Hematopoietic multipotent progenitor cell (in vitro differentiated cells): ENCODE data around the gene GPC5. TPM values are rescaled to one million over a fixed set of nuclear protein-coding genes. Genes with fewer than 3 reads are reported as not detected.
"Not testable (repeated sequence)": the region's sequence is repeated elsewhere in the genome, so short reads cannot be mapped to it uniquely, and the experiment has no call there.

ENCODE experiments used
- DNase-seq, 3 donors: peaks; one replicate each; pipeline ENCODE4 v3.0.0-alpha.2; 2011 to 2015; ENCODE audit warnings: low read depth in 2 of 3, low spot score in 2 of 3
- total RNA-seq: library from RNA; depleted of rRNA; stranded (reverse); fragments of >200 nt; gene quantifications from one replicate; pipeline ENCODE4 v1.2.3, GENCODE V29; 2012

The GPC5 gene
- total RNA-seq, 1 donor = 18.3 TPM

- DNase-seq = no peak
These were observed 29.6 kb upstream of the GPC5 start for GRCh38 chr13:91368676-91369440.

DNA sequence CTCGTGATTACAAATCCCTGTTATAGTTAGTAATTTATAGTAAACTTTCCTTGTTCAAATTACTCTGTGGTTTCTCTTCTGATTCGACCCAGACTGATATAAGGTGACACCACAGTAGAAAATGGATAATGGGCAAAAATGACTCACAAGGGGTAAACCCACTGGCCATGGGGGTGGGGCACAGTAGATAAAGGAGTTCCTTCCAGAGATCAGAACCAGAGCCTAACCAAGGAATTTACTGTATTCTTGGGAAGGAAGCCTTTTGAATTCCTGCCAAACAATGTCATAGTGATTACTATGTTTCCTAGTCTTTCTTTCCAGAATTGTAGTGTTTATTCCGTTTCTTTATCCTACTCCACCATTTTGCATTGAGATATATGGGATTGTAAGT, 29.0 kb upstream of the GPC5 start:
- DNase-seq = no peak

DNA sequence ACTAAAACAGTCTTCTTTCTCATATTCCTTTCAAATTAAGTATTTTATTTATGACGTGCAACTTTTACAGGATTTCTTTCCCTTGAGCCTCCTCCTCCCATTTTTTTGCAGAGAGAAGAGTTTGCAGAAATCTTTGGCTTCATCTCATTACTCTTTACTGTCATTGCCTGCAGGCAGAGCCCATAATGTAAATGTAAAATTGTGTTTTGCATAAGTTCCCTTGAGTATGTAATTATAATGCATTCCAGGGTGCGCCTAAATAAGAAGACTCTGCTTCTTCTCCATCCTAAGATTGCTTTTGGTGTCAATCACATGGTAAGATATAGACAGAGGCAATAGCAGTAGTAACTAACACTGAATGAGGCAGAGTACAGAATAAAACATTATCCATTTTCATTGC, 27.9 kb upstream of the GPC5 start:
- no peak for DNase-seq

GRCh38 chr13:91372911-91373310, 25.5 kb upstream of the GPC5 start:
- no peak for DNase-seq

DNA sequence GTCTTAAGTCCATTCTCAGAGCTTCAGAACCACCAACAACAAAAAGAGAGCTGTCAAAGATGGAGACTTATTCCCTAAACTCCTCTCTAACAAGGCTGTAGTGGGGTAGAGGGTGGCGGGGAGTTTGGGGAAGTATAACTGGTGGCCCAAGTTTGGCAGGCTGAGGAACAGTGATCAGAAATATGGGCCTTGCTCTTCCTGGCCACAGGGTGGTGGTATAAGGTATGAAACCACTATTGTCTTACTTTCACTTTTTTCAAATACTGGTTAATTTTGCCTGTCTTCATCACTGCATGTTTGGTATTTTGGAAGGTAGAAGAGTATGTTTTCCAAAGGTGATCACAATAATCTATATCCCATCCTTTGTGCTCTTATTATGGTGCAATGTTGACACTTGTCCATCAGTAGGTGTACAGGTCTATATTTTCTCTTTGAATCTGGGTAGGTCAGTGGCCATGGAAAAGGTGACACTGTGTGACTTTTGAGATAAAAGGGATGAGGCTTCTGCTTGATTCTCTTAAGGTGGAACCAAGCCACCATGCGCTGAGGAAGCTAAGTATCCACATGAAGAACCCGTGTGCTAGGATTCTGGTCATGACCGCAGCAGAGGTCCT, 23.2 kb upstream of the GPC5 start:
- peak in 2 of 3 donors; percentile 54 to 77 for DNase-seq

GRCh38 chr13:91381371-91381770, 17.1 kb upstream of the GPC5 start:
- peak in 2 of 3 donors; percentile 43 to 75 for DNase-seq

DNA sequence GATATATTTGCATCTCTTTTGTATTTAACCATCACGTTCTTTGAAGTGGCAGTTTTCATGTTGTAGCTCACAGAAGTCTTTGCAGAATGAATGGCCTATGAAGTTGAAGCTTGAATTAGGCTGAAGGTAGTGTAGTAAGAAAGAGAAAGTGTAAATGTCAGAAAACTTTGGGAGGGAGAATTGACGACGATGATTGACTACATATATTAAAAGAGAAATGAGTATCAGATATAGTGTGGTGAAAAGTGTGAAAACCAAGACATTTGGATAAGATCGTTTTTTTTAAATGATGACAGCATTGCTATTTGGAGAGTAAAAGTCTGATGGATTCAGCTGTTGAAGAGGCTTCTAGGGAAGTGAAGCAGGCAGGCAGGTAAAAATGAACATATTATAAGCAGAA, 14.6 kb upstream of the GPC5 start:
- DNase-seq = no peak

- DNase-seq = no peak
These were observed 13.5 kb upstream of the GPC5 start for GRCh38 chr13:91384896-91385295.

DNA sequence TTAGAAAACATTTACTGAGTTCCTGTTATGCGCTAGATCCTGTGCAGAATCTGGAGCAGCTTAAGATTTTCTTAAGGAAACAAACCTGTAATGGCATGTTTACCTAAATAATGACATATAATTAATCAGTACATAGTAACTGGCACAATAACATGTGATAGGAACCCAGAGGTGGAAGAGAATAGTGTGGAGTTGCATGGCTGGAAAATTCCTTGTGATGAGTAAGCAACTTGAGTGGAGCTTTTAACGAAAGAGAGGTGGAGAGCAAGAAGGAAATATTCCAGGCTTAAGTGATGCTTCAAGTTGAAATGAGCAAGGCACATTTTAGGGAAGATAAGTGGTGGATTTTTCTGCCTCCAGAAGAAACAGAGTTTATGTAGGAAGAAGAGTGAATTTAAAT, 9.2 kb upstream of the GPC5 start:
- DNase-seq = no peak

GRCh38 chr13:91397595-91397994, 826 bp upstream of the GPC5 start:
- no peak for DNase-seq

DNA sequence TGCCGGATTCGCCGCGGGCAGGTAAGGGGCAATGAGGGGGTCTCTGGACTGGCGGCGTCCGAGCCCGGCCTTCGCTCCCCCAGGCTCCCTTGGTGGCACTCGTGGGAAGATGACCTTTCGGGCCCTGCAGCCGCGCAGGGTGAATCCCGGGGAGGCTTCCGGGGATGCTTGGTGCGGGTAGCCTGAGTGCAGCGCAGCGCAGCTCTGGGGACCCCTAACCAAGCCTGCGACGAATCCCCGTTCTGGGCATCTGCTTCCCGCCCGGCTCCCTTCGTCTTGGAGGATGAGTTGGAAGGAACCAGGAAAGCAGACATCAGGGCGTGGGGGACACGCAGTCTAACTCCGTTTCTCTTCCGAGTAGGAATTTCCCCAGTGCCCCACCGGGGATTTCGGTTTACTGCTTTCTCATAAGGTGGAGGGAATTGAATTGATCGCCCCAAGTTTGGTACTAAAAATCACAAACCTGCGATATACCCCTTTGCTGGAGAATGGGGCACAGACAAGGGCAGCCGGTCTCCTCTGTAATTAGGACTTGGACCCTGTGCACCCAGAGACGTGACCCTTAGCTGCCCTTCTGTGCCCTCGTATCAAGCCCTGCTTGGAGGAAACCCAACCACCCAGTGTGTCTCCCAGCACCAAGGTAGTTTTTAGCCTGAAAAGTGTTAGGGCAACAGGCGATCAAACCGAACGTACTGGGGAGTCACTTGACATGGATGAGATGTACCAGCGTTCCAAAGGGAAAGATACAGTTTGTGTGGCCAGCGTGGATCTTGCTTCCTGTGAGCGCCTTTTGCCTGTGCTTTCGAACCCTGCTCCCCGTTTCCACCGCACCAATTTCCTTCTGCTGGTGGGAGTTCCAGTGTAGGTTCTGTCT, 1.0 kb downstream of the GPC5 start:
- peak in 1 of 3 donors; percentile 12 for DNase-seq

DNA sequence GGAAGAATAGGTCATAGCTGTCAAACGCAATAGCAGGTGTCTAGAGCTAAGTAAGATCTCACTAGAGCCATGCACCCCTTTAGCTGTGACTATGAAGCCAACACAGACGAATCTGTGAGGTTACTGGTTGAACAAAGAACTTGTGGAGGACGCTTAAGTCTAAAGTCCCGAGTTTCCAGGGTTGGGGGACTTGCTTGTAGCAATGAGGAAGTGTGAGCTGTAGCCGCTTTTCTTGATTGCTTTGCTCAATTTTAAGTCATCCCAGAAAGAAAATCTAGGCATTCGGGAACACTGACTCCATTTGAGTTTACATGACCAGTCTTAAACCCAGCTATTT, 1.6 kb downstream of the GPC5 start:
- DNase-seq = peak in 2 of 3 donors; percentile 27 to 56

- no peak for DNase-seq
These were observed 2.2 kb downstream of the GPC5 start for GRCh38 chr13:91400671-91401070.

GRCh38 chr13:91401920-91402319, 3.5 kb downstream of the GPC5 start:
- DNase-seq = peak in 1 of 3 donors; percentile 62

DNA sequence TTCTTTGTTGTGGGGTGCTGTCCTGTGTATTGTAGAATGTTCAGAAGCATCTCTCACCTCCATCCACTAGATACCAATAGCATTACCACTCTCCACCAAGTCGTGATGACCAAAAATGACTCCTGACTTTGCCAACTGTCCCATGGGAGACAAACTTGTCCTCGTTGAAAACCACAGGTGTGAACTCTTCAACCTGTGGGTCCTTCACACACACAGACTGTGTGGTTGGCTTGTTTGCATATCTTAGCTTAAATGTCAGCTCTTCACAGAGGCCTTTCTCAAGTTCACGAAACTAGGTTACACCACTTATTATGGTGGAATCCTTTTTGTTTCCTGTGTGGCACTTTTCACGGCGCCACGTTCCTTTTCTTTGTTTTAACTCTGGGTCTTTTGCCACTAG, 6.8 kb downstream of the GPC5 start:
- DNase-seq = no peak

GRCh38 chr13:91406619-91407018, 8.2 kb downstream of the GPC5 start:
- peak in 2 of 3 donors; percentile 50 to 57 for DNase-seq

DNA sequence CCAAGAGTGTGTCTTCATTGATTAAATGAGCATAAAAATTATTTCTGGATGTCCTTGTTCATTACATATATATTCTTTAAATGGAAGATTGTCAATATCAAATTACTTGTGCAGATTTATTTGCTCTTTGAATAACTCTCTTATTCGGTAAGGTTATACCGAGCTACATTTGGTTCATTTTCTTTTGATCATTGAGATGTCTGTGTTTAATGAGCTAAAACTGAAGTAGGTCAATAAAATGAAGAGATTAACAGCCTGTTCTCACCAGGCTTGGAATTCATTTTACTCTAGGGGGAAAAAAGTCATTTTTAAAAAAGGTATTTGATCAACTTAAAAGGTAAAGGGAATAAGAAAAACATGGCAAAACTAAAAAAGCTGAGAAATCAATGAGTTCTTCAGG, 10.6 kb downstream of the GPC5 start:
- DNase-seq = no peak

DNA sequence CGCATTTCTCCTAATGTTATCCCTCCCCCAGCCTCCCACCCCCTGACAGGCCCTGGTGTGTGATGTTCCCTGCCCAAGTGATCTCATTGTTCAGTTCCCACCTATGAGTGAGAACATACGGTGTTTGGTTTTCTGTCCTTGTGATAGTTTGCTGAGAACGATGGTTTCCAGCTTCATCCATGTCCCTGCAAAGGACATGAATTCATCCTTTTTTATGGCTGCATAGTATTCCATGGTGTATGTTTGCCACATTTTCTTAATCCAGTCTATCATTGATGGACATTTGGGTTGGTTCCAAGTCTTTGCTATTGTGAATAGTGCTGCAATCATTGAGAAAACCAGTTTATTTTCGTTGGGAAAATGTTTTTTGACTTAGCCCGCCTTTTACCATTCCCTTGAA, 18.2 kb downstream of the GPC5 start:
- not testable (repeated sequence) for DNase-seq

- no peak for DNase-seq
These were observed 19.4 kb downstream of the GPC5 start for GRCh38 chr13:91417660-91418325.

DNA sequence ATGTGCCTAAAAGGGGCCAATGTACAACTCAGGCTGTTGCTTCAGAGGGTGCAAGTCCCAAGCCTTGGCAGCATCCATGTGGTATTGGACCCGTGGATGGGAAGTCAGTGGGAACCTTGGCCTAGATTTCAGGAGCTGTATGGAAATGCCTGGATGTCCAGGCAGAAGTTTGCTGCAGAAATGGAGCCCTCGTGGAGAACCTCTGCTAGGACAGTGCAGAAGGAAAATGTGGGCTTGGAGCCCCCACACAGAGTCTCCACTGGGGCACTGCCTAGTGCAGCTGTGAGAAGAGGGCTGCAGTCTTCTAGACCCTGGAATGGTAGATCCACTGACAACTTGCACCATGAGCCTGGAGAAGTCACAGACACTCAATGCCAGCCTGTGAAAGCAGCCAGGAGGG, 28.5 kb downstream of the GPC5 start:
- DNase-seq = no peak

GRCh38 chr13:91438674-91439073, 40.3 kb downstream of the GPC5 start:
- DNase-seq = not testable (repeated sequence)
